ENCODE measurements around the gene CBX8. TPM values are rescaled to one million over a fixed set of nuclear protein-coding genes. Genes with fewer than 3 reads are reported as not detected.
A peak's percentile ranks its signal among the peaks of the same experiment; 100 is the strongest.

The CBX8 gene
- total and polyA plus RNA-seq, 2 of the 13 experiments (the other 11 are each of a cell fraction or from before 2014, with no cell fraction given), result 0.34 to 12.6 TPM

DNA sequence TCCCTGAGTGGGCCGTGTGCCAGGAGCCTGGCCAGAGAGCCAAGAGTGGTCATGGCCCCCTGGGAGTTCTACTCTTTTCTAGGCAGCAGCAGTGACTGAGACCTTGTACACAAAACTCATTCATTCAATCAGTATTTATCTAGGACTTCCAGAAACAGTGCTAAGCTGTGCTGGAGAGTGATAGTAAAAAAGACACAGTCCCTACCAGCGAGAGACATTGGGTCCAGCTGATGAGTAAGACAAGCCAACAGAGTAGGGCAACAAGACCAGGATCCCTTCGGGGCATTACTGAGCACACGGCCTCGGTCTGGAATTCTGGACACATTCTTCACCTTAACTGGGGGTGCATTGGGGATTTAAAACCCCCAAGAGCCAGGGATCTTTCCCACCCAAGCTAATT lies 22.2 kb upstream of the CBX8 start (continued):
- TF ChIP-seq, protein P1, sequence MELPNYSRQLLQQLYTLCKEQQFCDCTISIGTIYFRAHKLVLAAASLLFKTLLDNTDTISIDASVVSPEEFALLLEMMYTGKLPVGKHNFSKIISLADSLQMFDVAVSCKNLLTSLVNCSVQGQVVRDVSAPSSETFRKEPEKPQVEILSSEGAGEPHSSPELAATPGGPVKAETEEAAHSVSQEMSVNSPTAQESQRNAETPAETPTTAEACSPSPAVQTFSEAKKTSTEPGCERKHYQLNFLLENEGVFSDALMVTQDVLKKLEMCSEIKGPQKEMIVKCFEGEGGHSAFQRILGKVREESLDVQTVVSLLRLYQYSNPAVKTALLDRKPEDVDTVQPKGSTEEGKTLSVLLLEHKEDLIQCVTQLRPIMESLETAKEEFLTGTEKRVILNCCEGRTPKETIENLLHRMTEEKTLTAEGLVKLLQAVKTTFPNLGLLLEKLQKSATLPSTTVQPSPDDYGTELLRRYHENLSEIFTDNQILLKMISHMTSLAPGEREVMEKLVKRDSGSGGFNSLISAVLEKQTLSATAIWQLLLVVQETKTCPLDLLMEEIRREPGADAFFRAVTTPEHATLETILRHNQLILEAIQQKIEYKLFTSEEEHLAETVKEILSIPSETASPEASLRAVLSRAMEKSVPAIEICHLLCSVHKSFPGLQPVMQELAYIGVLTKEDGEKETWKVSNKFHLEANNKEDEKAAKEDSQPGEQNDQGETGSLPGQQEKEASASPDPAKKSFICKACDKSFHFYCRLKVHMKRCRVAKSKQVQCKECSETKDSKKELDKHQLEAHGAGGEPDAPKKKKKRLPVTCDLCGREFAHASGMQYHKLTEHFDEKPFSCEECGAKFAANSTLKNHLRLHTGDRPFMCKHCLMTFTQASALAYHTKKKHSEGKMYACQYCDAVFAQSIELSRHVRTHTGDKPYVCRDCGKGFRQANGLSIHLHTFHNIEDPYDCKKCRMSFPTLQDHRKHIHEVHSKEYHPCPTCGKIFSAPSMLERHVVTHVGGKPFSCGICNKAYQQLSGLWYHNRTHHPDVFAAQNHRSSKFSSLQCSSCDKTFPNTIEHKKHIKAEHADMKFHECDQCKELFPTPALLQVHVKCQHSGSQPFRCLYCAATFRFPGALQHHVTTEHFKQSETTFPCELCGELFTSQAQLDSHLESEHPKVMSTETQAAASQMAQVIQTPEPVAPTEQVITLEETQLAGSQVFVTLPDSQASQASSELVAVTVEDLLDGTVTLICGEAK (IDR thresholded peaks at IDR 0.05), result no peak
- TF ChIP-seq, protein P1 (CRISPR knock-in tag; IDR thresholded peaks at IDR 0.05), result no peak
- no peak for TF ChIP-seq ZNF749 (CRISPR knock-in tag; IDR thresholded peaks at IDR 0.05; ENCODE audit: borderline replicate concordance)
- TF ChIP-seq ERF (CRISPR knock-in tag; IDR thresholded peaks at IDR 0.05), result no peak
- TF ChIP-seq ZNF501 (CRISPR knock-in tag; IDR thresholded peaks at IDR 0.05), result 0 out of 2 replicates have a peak, but pooled peaks have one; percentile 7
- TF ChIP-seq, protein P2, sequence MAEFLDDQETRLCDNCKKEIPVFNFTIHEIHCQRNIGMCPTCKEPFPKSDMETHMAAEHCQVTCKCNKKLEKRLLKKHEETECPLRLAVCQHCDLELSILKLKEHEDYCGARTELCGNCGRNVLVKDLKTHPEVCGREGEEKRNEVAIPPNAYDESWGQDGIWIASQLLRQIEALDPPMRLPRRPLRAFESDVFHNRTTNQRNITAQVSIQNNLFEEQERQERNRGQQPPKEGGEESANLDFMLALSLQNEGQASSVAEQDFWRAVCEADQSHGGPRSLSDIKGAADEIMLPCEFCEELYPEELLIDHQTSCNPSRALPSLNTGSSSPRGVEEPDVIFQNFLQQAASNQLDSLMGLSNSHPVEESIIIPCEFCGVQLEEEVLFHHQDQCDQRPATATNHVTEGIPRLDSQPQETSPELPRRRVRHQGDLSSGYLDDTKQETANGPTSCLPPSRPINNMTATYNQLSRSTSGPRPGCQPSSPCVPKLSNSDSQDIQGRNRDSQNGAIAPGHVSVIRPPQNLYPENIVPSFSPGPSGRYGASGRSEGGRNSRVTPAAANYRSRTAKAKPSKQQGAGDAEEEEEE (CRISPR knock-in tag; IDR thresholded peaks at IDR 0.05; ENCODE audit: borderline replicate concordance), result no peak
- TF ChIP-seq DR1 (CRISPR knock-in tag; IDR thresholded peaks at IDR 0.05), result no peak
- TF ChIP-seq EEA1 (CRISPR knock-in tag; IDR thresholded peaks at IDR 0.05; ENCODE audit: borderline replicate concordance), result no peak
- no peak for TF ChIP-seq ZMYM3 (CRISPR knock-in tag; IDR thresholded peaks at IDR 0.05)
- no peak for TF ChIP-seq ZNF496 (CRISPR knock-in tag; IDR thresholded peaks at IDR 0.05; ENCODE audit: insufficient replicate concordance)
- no peak for TF ChIP-seq GLI4 (CRISPR knock-in tag; IDR thresholded peaks at IDR 0.05; ENCODE audit: borderline replicate concordance)
- TF ChIP-seq MLLT10 (CRISPR knock-in tag; IDR thresholded peaks at IDR 0.05), result no peak
- no peak for TF ChIP-seq GABPA (IDR thresholded peaks at IDR 0.05; ENCODE audit: low read depth, low read length)
- no peak for TF ChIP-seq GABPA (CRISPR knock-in tag; IDR thresholded peaks at IDR 0.05; ENCODE audit: low read depth)
- TF ChIP-seq, protein P3, sequence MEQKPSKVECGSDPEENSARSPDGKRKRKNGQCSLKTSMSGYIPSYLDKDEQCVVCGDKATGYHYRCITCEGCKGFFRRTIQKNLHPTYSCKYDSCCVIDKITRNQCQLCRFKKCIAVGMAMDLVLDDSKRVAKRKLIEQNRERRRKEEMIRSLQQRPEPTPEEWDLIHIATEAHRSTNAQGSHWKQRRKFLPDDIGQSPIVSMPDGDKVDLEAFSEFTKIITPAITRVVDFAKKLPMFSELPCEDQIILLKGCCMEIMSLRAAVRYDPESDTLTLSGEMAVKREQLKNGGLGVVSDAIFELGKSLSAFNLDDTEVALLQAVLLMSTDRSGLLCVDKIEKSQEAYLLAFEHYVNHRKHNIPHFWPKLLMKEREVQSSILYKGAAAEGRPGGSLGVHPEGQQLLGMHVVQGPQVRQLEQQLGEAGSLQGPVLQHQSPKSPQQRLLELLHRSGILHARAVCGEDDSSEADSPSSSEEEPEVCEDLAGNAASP (CRISPR knock-in tag; IDR thresholded peaks at IDR 0.05; ENCODE audit: borderline replicate concordance), result no peak
- TF ChIP-seq, protein P4, sequence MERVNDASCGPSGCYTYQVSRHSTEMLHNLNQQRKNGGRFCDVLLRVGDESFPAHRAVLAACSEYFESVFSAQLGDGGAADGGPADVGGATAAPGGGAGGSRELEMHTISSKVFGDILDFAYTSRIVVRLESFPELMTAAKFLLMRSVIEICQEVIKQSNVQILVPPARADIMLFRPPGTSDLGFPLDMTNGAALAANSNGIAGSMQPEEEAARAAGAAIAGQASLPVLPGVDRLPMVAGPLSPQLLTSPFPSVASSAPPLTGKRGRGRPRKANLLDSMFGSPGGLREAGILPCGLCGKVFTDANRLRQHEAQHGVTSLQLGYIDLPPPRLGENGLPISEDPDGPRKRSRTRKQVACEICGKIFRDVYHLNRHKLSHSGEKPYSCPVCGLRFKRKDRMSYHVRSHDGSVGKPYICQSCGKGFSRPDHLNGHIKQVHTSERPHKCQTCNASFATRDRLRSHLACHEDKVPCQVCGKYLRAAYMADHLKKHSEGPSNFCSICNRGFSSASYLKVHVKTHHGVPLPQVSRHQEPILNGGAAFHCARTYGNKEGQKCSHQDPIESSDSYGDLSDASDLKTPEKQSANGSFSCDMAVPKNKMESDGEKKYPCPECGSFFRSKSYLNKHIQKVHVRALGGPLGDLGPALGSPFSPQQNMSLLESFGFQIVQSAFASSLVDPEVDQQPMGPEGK (CRISPR knock-in tag; IDR thresholded peaks at IDR 0.05), result 0 out of 2 replicates have a peak, but pooled peaks have one; percentile 9
- no peak for TF ChIP-seq MATR3 (CRISPR knock-in tag; IDR thresholded peaks at IDR 0.05)

Measured in HepG2 (cell line).